Posterior vena cava (tissue), 2 donors: ENCODE results near the gene TEX44. TPM values are rescaled to one million over a fixed set of nuclear protein-coding genes. Genes with fewer than 3 reads are reported as not detected.
"Not testable (repeated sequence)": the region's sequence is repeated elsewhere in the genome, so short reads cannot be mapped to it uniquely, and the experiment has no call there.

Experiments
- DNase-seq: peaks from one replicate; pipeline ENCODE4 v3.0.0-alpha.2; 2020; ENCODE audit warnings: low spot score
- intact Hi-C, 2 donors: fragments of 100-400 bp; cut with DNase I; formaldehyde crosslinking; loops; one replicate each; pipeline versions ENCODE4 v1.14.1 to v1.14.2; 2022 to 2023
- total RNA-seq, 2 donors: library from RNA; stranded (reverse); fragmentation: NEBNext Ultra II Directional; extraction: Animal tissue kit (Norgen Biotek cat#: 25700); gene quantifications; one replicate each; pipeline ENCODE4 v1.2.1, GENCODE V29; 2021
- donor health status: DM: yes; HTN: yes; CAD: no.
- donor health status: DM: yes; HTN: yes; CAD: no.

Gene TEX44
- total RNA-seq, 2 donors from 2014 or later = not detected

- DNase-seq = no peak
- intact Hi-C loops = loop anchor here in 1 of 2 donors (5.0 kb wide), 1 partner anchor 34 kb away; no protein-coding TSS in a partner anchor
Observed at GRCh38 chr2:231568098-231568784, 24.4 kb upstream of the TEX44 start.

GRCh38 chr2:231568785-231569435 is 23.8 kb upstream of the TEX44 start:
- intact Hi-C loops = loop anchor here in 1 of 2 donors (5.0 kb wide), 1 partner anchor 33 kb away; no protein-coding TSS in a partner anchor
- DNase-seq = no peak

- intact Hi-C loops, DNase-seq: not testable (repeated sequence)
Observed at GRCh38 chr2:231570915-231571314, 21.7 kb upstream of the TEX44 start.

DNA sequence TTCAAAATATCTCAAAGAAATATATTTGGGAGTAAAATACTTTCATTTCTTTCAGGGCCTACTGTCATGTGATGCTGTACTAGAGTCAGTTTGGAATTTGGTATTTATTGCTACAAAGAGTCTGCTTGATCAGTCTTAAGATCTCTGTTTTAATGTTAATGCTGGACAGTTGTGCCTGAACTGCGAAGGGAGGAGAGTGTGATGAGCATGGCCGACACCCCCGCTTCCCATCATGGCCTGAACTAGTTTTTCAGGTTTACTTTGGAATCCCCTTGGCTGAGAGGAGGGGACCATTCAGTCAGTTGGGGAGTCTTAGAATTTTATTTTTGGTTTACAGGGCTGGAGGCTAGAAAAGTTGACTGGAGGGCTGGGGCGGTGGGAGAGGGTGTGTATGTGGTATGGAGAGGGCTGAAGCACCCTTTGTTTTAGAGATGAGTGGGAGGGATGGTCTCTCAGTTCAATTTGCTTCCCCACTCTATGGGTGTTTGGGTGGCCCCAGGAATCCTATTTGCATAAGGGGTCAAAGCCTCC is 20.9 kb upstream of the TEX44 start:
- intact Hi-C loops = no loop called here
- DNase-seq = no peak

- DNase-seq = no peak
- intact Hi-C loops = no loop called here
Observed at GRCh38 chr2:231573096-231573495, 19.6 kb upstream of the TEX44 start.

- DNase-seq = no peak
- intact Hi-C loops = no loop called here
Observed at GRCh38 chr2:231573698-231574421, 18.8 kb upstream of the TEX44 start.

DNA sequence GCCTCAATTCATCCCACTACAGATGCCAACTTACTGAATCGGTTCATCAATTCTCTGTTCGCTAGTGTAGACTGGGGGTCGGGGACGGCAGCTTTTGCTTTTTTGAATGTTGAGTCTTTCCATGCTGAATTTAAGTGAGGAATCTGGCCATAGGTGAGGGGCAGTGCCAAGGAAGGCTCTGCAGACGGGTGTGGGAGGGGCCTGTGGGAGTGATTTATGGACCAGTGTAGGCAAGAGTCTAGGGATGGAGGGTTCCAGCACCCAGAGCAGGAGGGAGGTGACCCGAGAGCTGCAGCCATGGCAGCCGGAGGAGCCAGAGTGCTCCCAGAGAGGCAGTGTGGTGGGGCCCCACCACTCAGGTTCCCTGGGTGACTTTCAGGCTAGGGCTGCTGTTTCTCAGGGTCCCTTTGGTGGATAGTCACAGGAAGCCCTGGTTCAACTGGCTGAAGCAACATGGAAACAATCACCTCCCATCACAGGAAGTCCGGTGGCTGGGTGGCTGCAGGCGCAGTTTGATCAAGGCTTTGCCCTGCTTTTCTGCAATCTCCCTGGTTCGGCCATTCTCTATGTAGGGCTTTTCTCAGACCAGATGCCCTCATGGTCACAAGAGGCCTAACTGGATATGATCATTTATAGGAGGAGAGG is 16.9 kb upstream of the TEX44 start:
- intact Hi-C loops = no loop called here

GRCh38 chr2:231576465-231576864 is 16.2 kb upstream of the TEX44 start:
- no peak for DNase-seq
- intact Hi-C loops = no loop called here

More for the DNA sequence above, 16.9 kb upstream of the TEX44 start:
- no peak for DNase-seq

DNA sequence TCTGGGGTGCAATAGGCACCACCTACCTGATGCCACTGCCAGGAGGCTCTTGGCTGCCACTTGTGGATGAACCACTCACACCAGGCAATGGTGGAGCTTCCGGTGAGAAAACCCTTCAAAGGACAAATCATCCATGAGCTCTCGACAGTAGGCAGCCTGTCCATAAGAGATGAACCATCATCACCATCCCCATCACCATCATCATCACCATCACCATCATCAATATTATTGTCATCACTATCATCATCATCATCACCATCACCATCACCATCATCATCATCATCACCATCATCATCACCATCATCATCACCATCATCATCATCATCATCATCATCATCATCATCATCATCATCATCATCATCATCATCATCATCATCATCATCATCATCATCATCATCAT is 14.0 kb upstream of the TEX44 start:
- intact Hi-C loops, DNase-seq: not testable (repeated sequence)

- intact Hi-C loops = no loop called here
- no peak for DNase-seq
Observed at GRCh38 chr2:231579560-231579959, 13.1 kb upstream of the TEX44 start.

GRCh38 chr2:231581328-231581727 is 11.3 kb upstream of the TEX44 start:
- no peak for DNase-seq
- intact Hi-C loops = no loop called here

DNA sequence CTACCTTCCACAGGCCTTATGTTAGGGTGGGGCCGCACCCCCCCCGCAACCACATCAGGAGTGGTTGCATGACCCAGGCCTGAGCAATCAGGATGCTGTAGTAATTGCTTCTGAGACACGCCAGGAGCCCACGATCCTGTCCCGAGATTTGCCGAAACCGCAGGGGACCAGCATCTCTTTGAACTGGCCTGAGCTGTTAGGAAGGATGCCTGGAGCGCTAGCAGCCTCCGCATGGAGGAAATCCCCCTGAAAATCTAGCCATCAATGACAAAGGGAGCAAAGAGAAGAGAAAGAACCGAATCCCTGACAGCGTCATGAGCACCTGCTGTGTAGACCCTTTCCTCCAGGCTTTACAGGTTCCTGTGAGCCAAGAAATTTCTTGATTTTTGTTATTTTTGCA is 8.7 kb upstream of the TEX44 start:
- no peak for DNase-seq
- intact Hi-C loops = no loop called here

- intact Hi-C loops, DNase-seq: not testable (repeated sequence)
Observed at GRCh38 chr2:231587744-231588143, 4.9 kb upstream of the TEX44 start.

- DNase-seq = no peak
- intact Hi-C loops = no loop called here
Observed at GRCh38 chr2:231589656-231590055, 3.0 kb upstream of the TEX44 start.

- intact Hi-C loops = no loop called here
- DNase-seq = no peak
Observed at GRCh38 chr2:231590614-231591013, 2.0 kb upstream of the TEX44 start.

DNA sequence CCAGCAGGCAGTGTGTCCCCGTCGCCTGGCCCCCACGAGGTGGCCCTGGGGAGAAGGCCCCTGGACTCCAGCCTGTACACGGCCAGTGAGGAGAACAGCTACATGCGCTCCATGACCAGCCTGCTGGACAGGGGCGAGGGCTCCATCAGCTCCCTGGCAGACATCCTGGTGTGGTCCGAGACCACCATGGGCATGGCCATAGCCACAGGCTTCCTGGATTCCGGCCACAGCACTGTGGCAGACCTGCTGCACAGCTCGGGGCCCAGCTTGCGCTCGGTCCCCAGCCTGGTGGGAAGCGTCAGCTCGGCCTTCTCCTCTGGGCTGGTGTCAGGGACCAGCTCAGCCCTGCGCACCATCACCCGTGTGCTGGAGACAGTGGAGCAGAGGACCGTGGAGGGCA is 1.0 kb downstream of the TEX44 start:
- DNase-seq = no peak
- intact Hi-C loops = no loop called here

- peak; percentile 94 for DNase-seq
- intact Hi-C loops = no loop called here
Observed at GRCh38 chr2:231597014-231597611, 4.4 kb downstream of the TEX44 start.

DNA sequence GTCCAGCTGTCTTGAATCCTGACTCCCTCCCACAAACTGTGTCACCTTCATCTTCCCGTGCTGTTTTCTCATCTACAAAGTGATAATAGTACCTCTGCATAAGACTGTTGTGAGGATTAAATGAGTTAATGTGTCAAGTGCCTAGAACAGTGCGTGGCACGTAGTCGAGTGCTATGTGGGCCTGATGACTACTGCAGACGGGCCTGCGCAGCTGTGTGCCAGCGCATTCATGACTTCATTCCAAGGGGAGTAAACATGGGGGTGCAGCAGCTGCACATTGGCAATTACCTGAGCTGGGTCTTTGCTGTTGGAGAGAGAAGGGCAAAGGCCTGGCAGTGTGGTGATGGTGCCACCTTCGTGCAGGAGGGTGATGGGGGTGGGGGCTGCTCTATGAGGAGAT is 5.0 kb downstream of the TEX44 start:
- no peak for DNase-seq
- intact Hi-C loops = loop anchor here in 1 of 2 donors (2.0 kb wide), 1 partner anchor 35 kb away; no protein-coding TSS in a partner anchor
